A172 (cell line): ENCODE data around the gene CDH4. TPM values are rescaled to one million over a fixed set of nuclear protein-coding genes. Genes with fewer than 3 reads are reported as not detected.

Experiments used
- DNase-seq: peaks from one replicate; pipeline ENCODE4 v3.0.0-alpha.2; 2015; ENCODE audit warnings: low spot score
- total RNA-seq: library from RNA; depleted of rRNA; stranded (reverse); fragments of >200 nt; shearing (Covaris generic); gene quantifications from 2 replicates; pipeline ENCODE4 v1.2.3, GENCODE V29; 2014

Gene CDH4
- total RNA-seq, 1 experiment from 2014 or later: 5.5 TPM

DNA sequence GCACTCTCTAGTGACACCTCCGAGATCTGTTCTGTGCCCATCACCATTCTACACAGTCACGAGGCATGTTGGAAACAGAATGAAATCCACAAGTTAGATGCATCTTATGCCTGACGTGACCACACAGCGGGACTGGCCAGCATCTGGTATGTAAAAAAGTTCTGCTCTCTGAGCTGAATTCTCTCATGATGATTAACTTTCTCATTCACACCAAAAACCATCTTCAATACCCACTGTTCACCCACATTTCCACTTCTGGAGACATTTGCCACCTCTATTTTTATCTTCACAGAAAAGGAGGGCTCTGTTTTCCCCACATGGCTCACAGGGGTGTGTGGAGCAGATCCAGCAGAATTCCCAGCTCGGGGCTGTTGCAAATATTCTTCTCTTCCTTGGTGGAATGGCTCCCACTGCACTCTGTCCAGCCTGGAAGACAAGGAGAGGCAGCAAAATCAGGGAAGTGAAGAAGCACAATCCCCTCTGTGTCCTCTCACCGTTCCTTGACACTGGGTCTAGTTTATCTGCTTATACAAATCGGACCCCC, 510.2 kb downstream of the CDH4 start:
- no peak for DNase-seq

DNA sequence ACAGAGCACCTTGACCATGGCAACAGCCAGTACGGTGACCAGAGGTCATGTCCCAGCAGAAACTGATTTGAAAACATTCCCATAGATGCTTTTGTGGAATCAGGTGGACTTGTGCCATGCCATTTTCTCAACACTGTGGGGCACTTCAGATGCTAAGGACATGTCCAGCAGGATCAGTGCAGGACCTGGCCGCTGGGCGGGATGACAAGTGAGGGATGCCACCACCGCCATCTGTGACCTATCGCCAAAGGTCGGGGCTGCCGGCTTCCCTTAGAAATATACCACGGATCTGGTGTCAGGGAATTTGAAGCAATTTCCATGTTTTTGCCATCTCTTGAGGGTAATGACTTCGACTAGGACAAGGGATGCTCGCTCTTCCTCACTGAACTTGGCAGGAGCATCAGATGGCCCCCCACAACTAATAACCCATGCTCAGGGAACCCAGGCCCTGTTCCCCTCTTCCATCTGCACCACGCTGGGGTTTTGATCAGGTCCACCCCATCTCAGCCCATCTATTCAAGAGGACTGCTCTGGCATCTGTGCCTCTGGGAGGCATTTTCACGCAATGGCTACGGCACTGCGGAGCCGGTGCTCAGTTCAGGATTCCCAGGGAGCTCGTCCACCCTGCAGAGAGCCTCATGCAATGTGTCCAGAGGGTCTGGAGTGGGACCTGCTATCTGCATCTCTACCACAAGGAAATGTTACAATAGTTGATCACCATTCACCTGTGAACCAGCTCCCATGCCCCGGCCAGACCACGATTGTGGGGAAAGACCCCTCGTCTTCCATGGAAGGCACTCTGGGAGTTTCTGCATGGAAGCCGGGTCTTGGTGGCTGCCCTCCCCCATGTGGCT, 511.1 kb downstream of the CDH4 start:
- DNase-seq: no peak

DNA sequence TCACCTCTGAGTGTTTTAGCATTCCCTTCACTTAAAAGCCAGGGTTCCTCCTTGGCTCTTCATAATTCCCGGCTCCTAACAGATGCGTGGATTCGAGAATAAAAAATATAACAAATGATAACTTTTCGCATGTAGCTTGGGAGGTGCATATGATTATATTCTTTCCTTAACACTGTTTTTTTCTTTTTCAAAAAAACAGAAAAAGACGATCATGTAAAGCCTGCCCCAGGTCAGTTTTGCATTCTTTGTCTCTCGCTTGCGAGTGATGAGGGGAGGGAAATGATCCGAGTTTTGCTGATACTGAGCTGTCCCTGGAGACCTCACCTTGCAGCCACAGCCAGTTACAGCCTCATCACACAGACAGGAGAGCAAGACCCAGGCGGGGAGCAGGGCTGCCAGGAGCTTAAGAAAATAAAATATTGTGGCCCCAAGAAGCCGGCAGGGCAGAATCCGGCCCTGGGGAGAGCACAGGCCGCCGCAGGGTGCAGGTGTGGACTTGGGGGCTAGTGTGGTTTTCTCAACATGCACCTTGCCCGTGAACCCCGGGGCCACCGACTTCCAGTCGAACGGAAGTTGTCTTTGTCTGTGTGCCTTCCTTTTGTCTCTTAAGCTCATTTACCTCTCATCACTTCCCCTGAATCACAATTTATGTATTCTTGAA, 511.8 kb downstream of the CDH4 start:
- no peak for DNase-seq

DNA sequence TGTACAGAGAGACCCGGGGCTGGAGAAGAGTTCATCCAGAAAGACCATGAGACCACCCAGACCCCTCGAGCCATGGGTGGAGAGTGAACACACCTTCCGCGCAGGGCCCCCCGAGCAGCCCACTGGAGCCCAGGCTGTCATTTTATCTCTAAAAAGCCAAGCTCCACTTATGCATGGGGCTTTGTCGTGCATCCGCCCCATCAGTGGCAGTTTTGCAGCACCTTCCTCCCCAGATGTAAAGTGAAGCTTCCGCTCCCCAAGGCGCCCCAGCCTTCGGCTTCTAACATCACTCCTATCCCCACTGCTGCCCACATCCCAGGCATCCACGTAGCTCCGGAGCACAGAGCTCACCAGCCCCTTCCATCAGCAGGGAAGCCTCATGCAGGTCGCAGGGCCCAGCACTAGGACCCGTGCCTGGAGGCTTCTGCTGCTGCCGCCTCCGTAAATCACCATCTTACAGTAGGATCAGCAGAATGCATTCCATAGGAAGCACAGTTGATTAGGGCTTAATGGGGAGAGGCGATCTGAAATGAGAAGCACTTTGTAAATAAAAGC, 512.5 kb downstream of the CDH4 start:
- no peak for DNase-seq

DNA sequence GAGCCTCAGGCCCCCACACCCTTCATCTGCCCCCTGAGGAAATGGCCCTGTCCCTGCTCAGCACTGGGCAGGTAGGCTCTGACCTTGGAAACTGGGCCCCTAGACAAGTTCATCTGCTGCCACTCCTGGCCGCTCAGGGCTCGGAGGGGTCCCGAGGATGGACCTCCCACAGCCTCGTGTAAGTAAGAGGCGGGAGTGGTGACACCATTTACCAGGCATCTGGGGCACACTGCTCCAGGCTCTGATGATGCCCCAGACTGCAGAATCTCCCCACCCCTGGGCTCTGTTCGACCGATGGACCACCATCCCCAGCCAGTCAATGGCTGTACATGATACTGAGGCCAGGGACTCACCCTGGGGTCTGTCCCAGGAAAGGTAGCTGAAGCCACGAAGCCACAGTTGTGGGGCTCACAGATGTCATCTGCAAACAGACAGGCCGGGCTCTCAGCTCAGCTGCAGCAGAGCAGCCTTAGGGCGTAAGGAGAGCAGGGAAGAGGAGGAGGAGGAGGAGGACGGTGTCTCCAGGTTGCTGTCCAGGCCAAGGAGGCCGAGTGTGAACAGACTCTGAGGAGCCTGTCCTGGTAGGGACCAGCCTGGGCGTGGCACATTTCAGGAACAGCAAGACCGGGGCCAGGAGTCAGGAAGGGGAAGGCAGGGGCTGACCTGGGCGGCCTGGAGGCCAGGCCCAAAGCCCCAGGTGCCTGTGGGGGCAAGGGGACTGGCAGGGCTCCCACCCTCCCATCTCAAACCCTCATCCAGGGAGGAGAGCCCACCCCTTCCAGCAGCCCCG, 513.2 kb downstream of the CDH4 start:
- DNase-seq: no peak

DNA sequence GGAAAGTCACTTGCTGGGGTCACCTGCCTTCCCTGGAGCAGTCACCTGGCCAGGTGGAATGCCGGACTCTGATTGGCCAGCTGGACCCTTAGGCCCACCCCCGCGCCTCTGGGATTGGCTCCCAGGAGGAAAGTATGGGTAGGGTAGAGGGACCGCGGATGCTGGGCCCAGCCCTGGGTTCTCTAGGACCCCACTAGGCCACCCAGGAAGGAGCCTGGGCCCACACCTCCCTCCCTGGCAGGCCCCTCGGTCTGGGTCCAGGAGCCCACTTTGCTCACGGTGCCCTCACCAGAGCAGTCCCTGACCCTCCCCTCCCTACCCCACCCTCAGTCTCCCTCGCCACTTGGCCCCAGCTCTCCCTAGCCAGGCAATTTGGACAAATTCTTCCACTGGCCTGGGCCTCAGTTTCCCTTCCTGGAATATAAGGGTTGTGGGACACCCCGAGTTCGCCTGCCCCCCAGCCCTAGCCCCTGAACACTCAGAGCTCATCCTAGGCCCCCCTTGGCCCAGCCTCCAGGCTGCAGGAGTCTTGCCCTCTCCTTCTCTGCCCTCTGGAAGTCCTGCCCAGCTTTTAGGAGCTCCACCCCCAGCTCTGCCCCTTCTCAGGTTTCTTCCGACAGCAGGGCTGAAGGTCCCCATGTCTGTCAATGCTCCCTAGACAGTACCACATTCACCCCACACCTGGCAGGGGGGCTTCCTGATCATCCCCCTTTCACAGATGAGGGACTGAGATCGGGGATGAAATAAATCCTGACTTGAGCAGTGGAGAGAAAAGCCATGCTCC, 514.0 kb downstream of the CDH4 start:
- DNase-seq: no peak

DNA sequence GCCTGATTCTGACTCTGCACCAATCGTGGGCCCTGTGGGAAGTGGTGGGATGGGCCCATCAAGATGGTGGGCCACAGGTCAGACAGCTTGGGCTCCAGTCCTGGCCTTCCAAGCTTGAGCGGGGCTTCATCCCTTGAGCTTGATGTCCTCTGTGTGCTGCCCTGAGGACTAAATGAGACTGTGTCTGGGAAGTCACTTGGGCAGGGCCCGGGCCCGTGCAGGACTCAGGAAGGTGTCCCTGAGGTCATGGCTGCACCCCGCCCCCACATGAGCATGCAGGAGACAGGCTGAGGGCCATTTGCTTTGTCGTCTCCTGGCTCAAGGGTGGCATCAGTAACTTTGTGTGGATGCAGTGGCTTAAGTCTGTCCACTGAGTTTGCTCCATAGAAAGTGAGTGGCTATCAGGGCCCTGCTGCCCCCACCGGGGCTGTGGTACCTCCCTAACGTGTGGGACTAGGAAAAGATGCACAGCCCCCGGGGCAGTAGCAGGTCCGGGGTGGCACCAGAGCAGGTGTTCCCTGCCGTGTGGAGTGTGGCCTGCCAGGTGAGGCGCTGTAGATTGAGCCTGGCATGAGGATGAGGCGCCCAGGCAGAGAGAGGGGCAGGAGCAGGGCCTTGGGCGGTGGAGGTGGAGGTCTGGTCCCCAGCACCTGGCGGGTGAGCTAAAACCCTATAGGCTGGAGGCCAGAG, 515.0 kb downstream of the CDH4 start:
- no peak for DNase-seq

DNA sequence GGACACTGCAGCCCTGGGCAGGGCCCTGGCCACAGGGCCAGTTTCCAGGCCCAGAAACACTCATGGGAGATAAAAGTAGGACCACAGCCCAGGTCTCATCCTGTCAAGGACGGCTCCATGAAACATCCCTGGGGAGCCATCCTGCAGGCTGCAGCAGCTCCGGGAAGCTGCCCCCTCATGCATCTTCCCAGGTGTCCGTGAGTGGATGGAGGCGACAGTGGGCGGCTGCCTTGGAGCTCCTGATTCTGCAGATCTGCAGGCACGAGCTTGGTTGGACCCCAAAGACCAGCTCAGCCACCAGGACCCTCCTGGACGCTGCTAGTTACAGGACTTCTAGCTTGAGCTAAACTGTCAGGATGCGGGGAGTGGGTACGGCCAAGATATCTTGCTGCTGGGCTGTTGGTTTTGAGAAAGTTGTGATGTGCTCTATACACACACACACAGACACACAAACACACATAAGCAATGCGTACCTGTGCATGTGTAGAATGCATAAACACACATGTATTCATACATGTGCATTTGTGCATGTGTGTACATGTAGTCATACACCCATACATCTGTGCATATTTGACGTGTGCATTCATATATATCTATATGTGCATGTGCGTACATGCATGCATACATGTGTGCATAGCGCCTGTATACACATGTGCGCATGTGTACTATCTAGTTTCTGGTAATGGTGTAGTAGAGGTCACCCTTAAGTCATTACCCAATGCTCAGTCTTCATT, 515.9 kb downstream of the CDH4 start:
- DNase-seq: no peak

DNA sequence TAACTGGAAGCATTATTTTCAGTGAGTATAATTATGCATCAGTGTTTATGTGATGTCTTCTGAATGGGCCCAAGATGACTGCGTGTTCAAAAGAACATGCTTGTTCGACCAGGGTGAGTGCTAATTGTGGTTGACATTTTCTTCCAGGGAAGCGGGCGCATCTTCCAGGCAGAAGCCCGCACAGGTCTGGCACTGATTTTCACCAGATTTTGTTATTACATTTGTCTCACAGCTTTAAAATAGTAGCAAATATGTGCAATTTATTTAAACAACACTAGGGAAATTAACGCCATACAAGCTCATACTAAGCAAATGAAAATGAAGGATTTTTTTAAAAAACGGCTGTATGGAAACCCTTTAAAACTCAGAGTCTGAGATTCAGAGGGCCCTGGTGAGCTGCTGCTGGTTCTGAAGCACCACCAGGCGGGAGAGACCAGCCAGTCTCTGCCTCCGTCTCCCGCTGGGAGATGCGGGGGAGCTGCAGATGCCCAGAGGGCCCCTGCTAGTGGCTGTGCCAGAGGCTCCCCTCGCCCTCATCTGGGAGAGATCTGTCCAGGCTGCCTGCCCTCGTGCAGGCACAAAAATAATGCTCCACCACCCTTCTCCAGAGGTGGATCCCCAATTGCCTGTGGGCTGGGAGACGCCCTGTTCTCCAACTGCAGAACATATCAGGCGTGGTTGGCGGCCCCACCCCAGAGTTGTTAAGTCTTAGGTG, 516.7 kb downstream of the CDH4 start:
- DNase-seq: no peak

DNA sequence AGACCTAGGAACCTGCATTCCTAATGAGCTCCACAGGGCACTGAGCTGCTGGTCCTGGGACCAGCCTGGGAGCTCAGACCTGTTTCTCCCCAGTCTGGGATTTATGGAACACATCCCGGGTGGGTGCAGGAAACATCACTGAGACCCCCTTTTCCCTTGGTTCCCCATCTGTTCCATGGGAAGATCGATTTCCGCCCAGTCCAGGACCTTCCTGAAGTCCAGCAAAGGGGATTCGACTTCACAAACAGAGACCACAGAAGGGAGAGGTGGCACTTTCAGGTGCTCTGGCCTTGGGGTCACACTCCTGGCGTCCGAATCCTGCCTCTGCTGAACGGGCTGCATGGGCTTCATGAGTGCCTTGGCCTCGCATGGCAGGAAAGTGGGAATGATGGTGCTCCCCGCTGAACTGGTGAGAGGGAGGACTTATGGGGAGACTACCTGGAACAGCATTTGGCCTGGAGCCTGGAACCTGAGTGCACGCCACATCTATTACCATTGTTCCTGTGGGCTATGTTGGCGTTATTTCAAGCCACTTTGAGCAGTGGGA, 517.3 kb downstream of the CDH4 start:
- no peak for DNase-seq

DNA sequence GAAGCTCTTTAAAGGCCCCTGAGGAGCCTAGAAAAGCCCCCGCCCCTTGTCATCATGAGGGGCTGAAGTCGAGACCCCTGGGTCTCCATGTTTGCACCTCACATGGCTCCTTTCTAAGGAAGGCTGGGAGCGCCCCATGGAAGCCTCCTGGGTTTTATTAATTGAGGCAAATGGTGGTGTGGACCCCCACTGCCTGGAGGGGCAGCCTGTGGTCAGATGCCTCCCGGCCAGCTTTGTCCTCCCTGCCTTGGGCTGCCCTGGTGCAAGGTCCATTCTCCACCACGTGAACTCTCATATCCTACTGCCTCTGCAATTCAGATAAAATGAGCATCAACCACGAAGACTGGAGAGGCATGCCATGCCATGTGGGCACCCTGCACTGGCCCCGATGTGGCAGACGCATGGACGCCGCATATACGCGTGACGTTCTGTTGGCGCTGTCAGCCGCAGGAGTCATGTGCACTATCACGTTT, 518.1 kb downstream of the CDH4 start:
- no peak for DNase-seq

DNA sequence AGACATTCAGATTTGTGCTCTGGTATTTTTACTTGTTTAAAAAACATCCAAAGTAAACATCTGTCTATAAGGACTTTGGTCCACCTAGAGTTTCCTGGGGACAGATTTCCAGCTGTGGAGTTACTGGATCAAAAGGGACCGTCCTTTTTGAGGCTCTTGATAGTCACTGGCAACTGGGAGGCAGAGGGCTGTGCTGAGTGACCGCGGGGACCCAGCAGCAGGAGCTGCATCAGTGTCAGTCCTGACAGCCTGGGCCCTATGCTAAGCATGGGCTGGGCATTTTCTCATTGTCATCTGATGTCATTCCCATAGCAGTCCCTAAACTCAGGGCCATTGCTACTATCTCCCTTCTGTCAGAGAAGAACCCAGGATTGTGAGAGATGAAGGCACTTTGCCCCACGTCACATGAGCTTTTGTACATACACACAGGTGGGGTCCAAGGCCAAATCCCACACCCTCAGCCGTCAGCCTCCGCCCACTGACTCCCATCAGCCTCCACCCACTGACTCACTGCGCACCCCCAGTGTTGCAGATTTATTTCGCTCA, 519.8 kb downstream of the CDH4 start:
- no peak for DNase-seq

DNA sequence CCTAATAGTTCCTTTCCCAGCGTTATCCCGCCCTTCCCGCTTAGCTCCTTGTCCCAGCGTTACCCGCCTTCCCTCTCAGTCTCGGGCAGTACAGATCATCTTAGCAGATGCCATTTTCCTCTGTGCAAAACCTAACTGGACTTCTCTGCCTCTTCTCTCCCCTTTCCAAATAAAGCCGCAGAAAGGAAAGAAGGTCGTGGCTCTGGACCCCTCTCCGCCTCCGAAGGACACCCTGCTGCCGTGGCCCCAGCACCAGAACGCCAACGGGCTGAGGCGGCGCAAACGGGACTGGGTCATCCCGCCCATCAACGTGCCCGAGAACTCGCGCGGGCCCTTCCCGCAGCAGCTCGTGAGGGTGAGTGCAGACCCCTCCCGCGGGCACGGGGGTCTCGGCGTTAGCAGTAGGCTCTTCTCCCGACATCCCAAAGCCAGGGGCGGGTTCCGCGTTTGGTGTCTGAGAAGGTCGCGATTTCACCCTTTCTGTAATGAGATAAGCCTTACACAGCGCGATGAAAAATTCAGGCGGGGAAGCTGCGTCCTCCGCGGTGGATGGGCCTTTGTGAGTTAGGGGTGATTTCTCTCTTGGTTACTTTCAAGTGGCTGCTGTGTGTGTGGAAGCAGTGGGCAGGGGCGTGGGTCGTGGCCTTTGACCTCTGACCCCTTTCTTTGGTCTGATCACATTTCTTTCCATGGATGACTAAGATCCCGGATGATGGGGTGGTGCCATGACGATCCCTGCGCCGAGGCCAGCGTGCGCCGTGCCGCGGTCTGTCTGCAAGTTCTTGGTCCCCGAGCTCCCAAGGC, 521.0 kb downstream of the CDH4 start:
- DNase-seq: no peak

DNA sequence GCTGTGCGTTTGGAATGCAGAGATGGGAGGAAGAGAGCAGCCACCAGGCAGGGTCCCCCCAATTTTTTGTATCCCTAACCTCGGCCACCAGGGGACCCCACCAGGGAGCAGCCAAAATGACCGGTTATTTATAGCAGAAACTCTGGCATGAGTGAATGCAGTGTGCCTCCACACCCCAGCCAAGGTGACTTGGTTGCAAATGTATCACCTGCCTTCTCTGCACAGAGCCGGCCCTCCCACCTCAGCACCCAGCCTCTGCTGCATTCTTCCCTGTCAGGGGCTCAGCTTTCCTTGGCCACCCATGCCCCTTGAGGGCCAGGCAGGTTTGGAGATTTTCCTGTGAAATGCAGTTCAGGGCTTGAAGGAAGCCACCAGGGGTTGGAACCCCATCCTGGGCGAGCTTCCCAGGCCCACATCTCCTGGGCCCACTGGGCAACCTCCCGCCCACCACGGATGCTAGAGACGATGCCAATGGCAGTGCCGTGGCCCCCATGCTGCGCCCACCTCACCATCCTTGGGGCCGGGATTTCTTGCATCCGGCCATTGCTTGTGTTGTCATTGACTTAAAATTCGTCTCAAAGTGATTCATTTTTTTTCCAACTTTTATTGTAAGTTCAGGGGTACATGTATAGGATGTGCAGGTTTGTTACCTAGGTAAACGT, 522.0 kb downstream of the CDH4 start:
- DNase-seq: no peak

DNA sequence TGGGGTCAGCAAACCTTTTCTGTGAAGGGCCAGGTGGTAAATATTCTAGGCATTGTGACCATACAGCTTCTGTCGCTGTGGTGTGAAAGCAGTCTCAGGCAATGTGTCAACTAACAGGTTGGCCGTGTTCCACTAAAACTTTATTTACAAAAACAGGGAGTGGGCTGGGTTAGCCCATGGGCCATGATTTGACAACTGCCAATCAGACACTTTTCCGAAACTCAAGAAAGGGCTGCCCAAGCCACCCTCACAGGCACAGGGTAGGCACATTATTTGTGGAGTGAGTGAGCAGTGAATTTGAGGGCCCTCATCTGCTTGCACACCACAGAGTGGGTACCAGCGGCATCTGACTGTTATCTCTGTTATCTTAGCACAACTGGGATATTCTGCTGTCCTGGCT, 523.4 kb downstream of the CDH4 start:
- DNase-seq: no peak

DNA sequence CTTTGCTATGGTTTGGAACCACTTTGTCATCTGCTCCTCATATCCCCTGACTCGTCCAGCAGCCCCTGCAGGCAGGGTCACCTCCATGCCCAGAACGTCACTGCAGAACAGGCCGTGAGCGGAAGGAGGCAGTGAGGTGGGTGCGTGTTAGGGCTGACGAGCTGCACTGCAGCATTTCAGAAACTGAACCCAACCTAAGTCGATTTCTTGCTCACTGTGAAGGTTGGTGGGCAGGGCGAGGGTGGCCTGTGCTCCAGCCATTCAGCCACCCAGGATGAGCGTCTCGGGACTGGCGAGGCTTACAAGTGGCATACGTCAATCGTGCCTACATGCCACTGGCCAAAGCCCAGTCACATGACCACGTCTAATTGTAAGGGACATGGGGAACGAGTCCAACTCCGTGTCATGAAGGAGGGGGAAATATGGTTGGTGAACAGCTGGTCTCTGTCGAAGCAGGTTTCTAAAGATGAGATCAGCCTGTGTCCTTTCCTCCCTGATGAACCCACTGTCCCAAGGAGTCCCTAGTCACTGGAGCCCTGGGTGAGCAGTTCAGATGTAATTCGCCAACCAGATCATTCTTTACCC, 524.5 kb downstream of the CDH4 start:
- no peak for DNase-seq
